Left renal cortex interstitium (tissue), 4 donors: ENCODE measurements around the gene DNAJB11. TPM values are rescaled to one million over a fixed set of nuclear protein-coding genes. Genes with fewer than 3 reads are reported as not detected.

Experiments used
- polyA plus RNA-seq, 4 donors: library from polyadenylated mRNA; unstranded; fragments of 120-200 nt; gene quantifications; one replicate each; pipeline ENCODE4 v1.2.1, GENCODE V29; 2013; ENCODE audit not compliant: insufficient read length in 4 of 4

Gene DNAJB11
- polyA plus RNA-seq, 4 donors: 63.6 to 78.2 (median 71.5) TPM

Other genes with a start within 250 kb of the DNAJB11 start
- gene DGKG, start 208.5 kb upstream of the DNAJB11 start, polyA plus RNA-seq: under 1 TPM; 0.51 to 0.92 (median 0.71) TPM
- 10 to 100 TPM in 2 of 4 donors, 1 to 10 TPM in 2; 3.6 to 13.2 (median 7.6) TPM for gene CRYGS, start 26.3 kb upstream of the DNAJB11 start, polyA plus RNA-seq
- 10 to 100 TPM; 19.1 to 22.8 (median 21.2) TPM for gene TBCCD1, start 3.4 kb upstream of the DNAJB11 start, polyA plus RNA-seq
- gene AHSG, start 42.3 kb downstream of the DNAJB11 start, polyA plus RNA-seq: 10 to 100 TPM in 1 of 4 donors, under 1 TPM in 3; 0.37 to 90.9 (median 0.51) TPM
- under 1 TPM in 3 of 4 donors, not detected in 1; 0.33 to 0.65 (median 0.48) TPM for gene FETUB, start 69.7 kb downstream of the DNAJB11 start, polyA plus RNA-seq
- 1 to 10 TPM; 1.8 to 2.9 (median 2.2) TPM for gene HRG, start 95.3 kb downstream of the DNAJB11 start, polyA plus RNA-seq
- 100 to 1,000 TPM; 109 to 220 (median 138) TPM for gene KNG1, start 146.6 kb downstream of the DNAJB11 start, polyA plus RNA-seq
- 100 to 1,000 TPM; 735 to 959 (median 830) TPM for gene EIF4A2, start 212.9 kb downstream of the DNAJB11 start, polyA plus RNA-seq
- 10 to 100 TPM; 47.2 to 60.5 (median 50.3) TPM for gene RFC4, start 235.8 kb downstream of the DNAJB11 start, polyA plus RNA-seq